Loucy (cell line): ENCODE results near the gene UBTF.
A peak's percentile ranks its signal among the peaks of the same experiment; 100 is the strongest.

Source experiments
- H2AFZ ChIP-seq: fragments of 200-600 bp; sonication (generic); 2 replicates; pipeline ENCODE4 v1.6.0; 2016; ENCODE audit warnings: antibody characterized with exemption, mild to moderate bottlenecking, low read length, moderate library complexity
- H3F3A ChIP-seq: fragments of 200-600 bp; 2 replicates; pipeline ENCODE4 v1.6.0; 2016; ENCODE audit warnings: antibody characterized with exemption, low read depth, mild to moderate bottlenecking
- H3K27me3 ChIP-seq: fragments of 200-600 bp; sonication (generic); 2 replicates; pipeline ENCODE4 v1.6.1; 2014; ENCODE audit warnings: low read length, mild to moderate bottlenecking; ENCODE audit not compliant: insufficient read depth, poor library complexity, severe bottlenecking
- H3K36me3 ChIP-seq: fragments of 200-600 bp; sonication (generic); 2 replicates; pipeline ENCODE4 v1.6.1; 2016; ENCODE audit warnings: low read length; ENCODE audit not compliant: insufficient read depth
- H3K4me1 ChIP-seq: fragments of 200-600 bp; sonication (generic); 2 replicates; pipeline ENCODE4 v1.5.1; 2014; ENCODE audit warnings: low read length, mild to moderate bottlenecking; ENCODE audit not compliant: insufficient read depth, poor library complexity, severe bottlenecking
- H3K4me2 ChIP-seq: fragments of 200-600 bp; sonication (generic); 2 replicates; pipeline ENCODE4 v1.6.0; 2014; ENCODE audit warnings: antibody characterized with exemption, low read length, low read depth, mild to moderate bottlenecking; ENCODE audit not compliant: poor library complexity, severe bottlenecking
- H3K4me3 ChIP-seq: fragments of 200-600 bp; sonication (generic); 2 replicates; pipeline ENCODE4 v1.5.1; 2014; ENCODE audit warnings: low read length, mild to moderate bottlenecking, mixed read lengths; ENCODE audit not compliant: poor library complexity, severe bottlenecking
- H3K79me2 ChIP-seq: fragments of 200-600 bp; sonication (generic); 2 replicates; pipeline ENCODE4 v1.6.1; 2014; ENCODE audit warnings: low read length; ENCODE audit not compliant: insufficient read depth
- H3K9ac ChIP-seq: fragments of 200-600 bp; sonication (generic); 2 replicates; pipeline ENCODE4 v1.6.0; 2014; ENCODE audit warnings: mild to moderate bottlenecking, low read depth, low read length, moderate library complexity; ENCODE audit not compliant: poor library complexity, severe bottlenecking
- H3K9me2 ChIP-seq: fragments of 200-600 bp; sonication (generic); replicated peaks from 2 replicates; pipeline ENCODE4 v1.6.1; 2016; ENCODE audit warnings: low read depth, low read length, mixed read lengths
- H3K9me3 ChIP-seq: fragments of 200-600 bp; sonication (generic); 2 replicates; pipeline ENCODE4 v1.6.1; 2014; ENCODE audit warnings: mild to moderate bottlenecking, antibody characterized with exemption, low read length, low read depth; ENCODE audit not compliant: insufficient read depth
- H4K20me1 ChIP-seq: fragments of 200-600 bp; sonication (generic); 2 replicates; pipeline ENCODE4 v1.6.0; 2014; ENCODE audit warnings: antibody characterized with exemption, low read length, mild to moderate bottlenecking; ENCODE audit not compliant: insufficient read depth, poor library complexity, severe bottlenecking
- EZH2phosphoT487 ChIP-seq: fragments of 200-600 bp; IDR thresholded peaks from 2 replicates; pipeline ENCODE4 v1.6.1; 2018; ENCODE audit warnings: antibody characterized with exemption, mild to moderate bottlenecking, moderate library complexity, borderline replicate concordance
- TF ChIP-seq, protein P1 (sequence below): fragments of 200-600 bp; sonication (generic); conservative IDR thresholded peaks from 2 replicates; pipeline ENCODE4 v1.5.1; 2014; ENCODE audit warnings: mild to moderate bottlenecking, antibody characterized with exemption, low read length

UBTF gene

DNA sequence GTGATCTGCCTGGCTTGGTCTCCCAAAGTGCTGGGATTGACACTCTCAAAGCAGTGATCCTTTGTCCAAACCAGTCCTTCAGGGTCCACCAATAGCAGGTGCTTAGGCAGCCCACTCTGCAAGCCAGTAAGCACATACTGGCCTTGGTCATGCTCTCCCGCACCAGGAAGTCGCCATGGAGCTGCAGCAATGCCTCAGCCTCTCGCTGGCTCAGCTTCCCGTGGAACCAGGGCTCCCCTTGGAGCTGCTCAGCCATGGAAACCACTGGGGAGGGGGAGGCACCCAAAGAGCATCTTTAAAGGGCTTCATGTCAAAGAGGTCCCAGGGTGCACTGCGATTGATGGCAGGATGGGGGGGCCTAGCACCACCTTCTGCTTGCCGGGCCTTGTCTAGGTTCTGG, 9.6 kb upstream of the UBTF start:
- Histone ChIP-seq H3K9me2 (no peaks in the 10 kb centered on the region), H3K4me3 (no peak overlapping the region), H3K4me2 (no peak overlapping the region), H3K36me3 (no peaks in the 10 kb centered on the region), H3F3A (no peaks in the 10 kb centered on the region), H3K9me3 (no peaks in the 10 kb centered on the region), H3K9ac (no peak overlapping the region), H3K27me3 (no peaks in the 10 kb centered on the region), H2AFZ (no peak overlapping the region), H3K79me2 (no peaks in the 10 kb centered on the region), H3K4me1 (no peaks in the 10 kb centered on the region), H4K20me1 (no peaks in the 10 kb centered on the region)
- TF ChIP-seq, protein P1, sequence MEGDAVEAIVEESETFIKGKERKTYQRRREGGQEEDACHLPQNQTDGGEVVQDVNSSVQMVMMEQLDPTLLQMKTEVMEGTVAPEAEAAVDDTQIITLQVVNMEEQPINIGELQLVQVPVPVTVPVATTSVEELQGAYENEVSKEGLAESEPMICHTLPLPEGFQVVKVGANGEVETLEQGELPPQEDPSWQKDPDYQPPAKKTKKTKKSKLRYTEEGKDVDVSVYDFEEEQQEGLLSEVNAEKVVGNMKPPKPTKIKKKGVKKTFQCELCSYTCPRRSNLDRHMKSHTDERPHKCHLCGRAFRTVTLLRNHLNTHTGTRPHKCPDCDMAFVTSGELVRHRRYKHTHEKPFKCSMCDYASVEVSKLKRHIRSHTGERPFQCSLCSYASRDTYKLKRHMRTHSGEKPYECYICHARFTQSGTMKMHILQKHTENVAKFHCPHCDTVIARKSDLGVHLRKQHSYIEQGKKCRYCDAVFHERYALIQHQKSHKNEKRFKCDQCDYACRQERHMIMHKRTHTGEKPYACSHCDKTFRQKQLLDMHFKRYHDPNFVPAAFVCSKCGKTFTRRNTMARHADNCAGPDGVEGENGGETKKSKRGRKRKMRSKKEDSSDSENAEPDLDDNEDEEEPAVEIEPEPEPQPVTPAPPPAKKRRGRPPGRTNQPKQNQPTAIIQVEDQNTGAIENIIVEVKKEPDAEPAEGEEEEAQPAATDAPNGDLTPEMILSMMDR, result no peak
- no peak for TF ChIP-seq EZH2phosphoT487

DNA sequence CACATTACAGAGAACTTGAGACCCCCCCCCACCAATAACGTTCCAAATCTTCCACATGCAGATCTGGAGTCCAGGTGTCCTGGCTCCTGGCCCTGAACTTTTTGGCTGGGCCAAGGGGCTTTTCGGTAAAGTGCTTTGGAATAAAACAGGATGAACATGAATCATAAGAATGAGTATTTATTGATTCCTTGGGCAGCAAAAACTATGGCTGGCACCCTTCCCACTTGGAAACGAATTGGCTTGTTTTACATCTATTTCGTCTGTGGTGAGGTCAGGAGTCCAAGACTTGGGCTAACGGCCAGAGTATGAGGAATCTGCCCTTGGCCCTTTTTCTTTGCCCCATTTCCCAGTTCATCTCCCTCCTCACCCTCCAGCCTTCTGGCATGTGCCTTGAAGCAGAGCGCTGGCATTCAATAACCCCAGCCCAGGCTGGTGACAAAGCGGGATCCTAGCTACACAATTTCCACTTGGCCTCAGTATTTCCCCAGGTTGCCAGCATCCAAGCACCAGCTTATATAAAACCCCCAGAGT, 4.1 kb upstream of the UBTF start:
- Histone ChIP-seq H3K9ac (no peak overlapping the region), H2AFZ (no peak overlapping the region), H4K20me1 (no peaks in the 10 kb centered on the region), H3K4me2 (no peak overlapping the region), H3K27me3 (peaks cover 5% of the 10 kb centered on the region), H3K4me1 (peaks cover 10% of the 10 kb centered on the region), H3F3A (no peaks in the 10 kb centered on the region), H3K9me3 (no peaks in the 10 kb centered on the region), H3K9me2 (no peaks in the 10 kb centered on the region), H3K79me2 (peaks cover 26% of the 10 kb centered on the region), H3K36me3 (no peaks in the 10 kb centered on the region), H3K4me3 (no peak overlapping the region)
- no peak for TF ChIP-seq EZH2phosphoT487

DNA sequence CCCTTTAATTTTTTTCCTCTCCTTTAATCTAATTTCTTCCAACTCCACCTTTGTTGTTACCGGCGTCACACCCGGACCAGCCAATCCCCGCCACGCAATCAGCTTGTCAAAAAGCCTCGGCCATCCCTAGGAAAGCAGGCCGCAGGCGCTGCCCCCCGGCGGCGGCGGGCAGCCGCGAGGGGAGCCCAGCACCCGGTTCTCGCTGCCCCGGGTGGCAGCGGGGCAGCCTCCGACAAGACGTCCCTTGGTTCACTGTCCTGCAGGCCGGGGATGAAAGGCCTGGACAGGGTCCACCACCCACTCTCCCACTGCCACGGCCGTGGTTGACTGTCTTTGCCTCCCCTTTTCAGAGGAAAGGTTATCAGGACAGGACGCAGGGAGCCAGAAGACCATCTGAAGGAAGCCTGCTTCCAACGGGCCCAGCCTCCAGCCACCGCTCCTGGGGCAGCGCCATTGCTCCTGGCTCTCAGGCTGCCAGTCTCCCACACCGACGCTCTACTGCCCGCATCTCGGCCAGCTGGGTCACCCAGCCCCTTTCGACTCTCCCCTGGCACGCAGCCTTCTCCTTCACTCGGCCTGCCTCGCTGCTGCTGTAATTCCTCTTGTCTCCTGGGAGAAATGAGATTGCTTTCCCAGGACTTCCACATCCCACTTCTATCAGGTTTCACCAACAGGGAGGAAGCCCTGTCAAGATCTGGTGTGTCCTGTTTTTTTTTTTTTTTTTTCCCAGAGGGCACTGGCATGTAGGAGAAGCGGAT, 2.8 kb upstream of the UBTF start:
- Histone ChIP-seq H3K9me2 (no peaks in the 10 kb centered on the region), H3F3A (no peaks in the 10 kb centered on the region), H3K27me3 (peaks cover 5% of the 10 kb centered on the region), H3K4me3 (peak overlapping the region; percentile 100), H3K9ac (peak overlapping the region; percentile 98), H4K20me1 (peaks cover 10% of the 10 kb centered on the region), H3K9me3 (no peaks in the 10 kb centered on the region), H3K79me2 (peaks cover 36% of the 10 kb centered on the region), H3K4me2 (peak overlapping the region; percentile 89), H3K36me3 (no peaks in the 10 kb centered on the region), H2AFZ (no peak overlapping the region), H3K4me1 (peaks cover 19% of the 10 kb centered on the region)
- TF ChIP-seq, protein P1, result peak; percentile 24; the same call in 1 of the 2 replicates
- TF ChIP-seq EZH2phosphoT487, result no peak

DNA sequence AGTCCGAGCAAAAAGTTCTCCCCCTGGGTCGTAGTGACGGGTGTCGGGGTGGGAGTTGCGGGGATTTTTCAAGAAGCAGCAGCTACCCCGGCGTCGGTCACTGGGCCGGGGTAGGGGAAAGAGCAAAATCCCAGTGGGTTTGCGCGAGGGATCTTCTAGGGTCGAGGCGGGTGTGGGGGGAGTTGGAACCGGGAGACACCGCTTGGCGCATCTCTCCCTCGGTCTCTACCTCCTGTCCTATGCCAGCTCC, 2.3 kb upstream of the UBTF start:
- TF ChIP-seq EZH2phosphoT487, result no peak
- TF ChIP-seq, protein P1, result no peak
- Histone ChIP-seq H2AFZ (peak overlapping the region; percentile 32; the same call in 1 of the 2 replicates), H3K27me3 (peaks cover 5% of the 10 kb centered on the region), H3K9me2 (no peaks in the 10 kb centered on the region), H3K9ac (peak overlapping the region; percentile 98), H3K4me1 (peaks cover 24% of the 10 kb centered on the region), H3F3A (no peaks in the 10 kb centered on the region), H3K36me3 (peaks cover under 1% of the 10 kb centered on the region; the same call in 1 of the 2 replicates), H3K4me2 (peak overlapping the region; percentile 89), H3K9me3 (no peaks in the 10 kb centered on the region), H3K4me3 (peak overlapping the region; percentile 100), H4K20me1 (peaks cover 14% of the 10 kb centered on the region), H3K79me2 (peaks cover 41% of the 10 kb centered on the region)
